ENCODE data around the gene ARPC1A.
"Not testable (repeated sequence)": the region's sequence is repeated elsewhere in the genome, so short reads cannot be mapped to it uniquely, and the experiment has no call there.

ARPC1A gene

DNA sequence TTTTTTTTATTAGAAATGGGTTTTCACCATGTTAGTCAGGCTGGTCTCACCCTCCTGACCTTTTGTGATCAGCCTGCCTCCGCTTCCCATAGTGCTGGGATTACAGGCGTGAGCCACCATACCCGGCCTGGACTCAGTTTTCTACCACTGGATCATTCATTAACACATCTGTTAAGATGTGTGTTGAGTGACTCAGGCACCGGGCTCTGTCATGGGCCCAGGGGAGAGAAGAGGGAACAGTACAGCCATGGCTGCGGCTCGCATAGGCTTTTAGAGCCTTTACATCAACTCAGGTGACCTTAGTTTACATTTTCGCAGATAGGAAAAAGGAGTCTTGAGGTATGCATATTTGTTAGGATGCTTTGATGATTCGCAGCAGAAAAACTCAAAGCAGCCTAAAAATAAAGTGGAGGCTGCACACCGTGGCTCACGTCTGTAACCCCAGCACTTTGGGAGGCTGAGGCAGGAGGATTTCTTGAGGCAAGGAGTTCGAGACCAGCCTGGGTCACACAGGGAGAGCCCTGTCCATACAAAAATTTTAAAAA is 45.8 kb downstream of the ARPC1A start:
- DNase-seq = no peak

DNA sequence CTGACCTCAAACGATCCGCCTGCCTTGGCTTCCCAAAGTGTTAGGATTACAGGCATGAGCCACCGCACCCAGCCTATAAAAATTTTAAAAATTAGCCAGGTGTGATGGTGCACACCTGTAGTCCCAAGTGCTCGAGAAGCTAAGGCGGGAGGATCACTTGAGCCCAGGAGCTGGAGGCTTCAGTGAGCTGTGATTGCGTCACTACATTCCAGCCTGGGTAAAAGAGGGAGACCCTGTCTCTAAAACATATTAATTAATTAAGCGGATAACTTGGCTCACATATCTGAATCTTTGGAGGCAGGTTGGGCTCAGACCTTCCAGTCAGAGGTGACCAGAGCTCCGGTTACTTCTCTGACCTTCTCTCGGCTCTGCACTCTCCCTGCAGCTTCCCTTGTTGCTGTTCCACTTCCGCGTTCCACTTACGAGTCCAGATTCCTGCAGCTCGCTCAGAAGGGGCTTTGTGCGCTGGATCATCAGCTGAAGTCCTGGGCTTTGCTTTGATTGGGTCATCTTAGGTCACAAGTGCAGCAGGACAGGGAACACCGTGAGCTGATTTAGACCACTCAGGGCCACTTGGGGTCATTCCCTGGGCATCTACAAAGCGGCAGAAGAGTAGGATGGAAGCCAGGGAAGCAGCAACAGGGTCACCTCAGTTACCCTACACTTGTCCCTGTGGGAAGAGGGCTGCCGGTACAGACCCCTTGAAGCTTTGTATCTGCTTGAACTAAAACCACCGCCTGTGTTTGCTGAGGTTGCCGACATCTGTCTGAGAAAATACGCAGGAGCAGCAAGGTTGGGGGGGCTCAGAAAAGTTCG is 46.8 kb downstream of the ARPC1A start:
- no peak for DNase-seq

DNA sequence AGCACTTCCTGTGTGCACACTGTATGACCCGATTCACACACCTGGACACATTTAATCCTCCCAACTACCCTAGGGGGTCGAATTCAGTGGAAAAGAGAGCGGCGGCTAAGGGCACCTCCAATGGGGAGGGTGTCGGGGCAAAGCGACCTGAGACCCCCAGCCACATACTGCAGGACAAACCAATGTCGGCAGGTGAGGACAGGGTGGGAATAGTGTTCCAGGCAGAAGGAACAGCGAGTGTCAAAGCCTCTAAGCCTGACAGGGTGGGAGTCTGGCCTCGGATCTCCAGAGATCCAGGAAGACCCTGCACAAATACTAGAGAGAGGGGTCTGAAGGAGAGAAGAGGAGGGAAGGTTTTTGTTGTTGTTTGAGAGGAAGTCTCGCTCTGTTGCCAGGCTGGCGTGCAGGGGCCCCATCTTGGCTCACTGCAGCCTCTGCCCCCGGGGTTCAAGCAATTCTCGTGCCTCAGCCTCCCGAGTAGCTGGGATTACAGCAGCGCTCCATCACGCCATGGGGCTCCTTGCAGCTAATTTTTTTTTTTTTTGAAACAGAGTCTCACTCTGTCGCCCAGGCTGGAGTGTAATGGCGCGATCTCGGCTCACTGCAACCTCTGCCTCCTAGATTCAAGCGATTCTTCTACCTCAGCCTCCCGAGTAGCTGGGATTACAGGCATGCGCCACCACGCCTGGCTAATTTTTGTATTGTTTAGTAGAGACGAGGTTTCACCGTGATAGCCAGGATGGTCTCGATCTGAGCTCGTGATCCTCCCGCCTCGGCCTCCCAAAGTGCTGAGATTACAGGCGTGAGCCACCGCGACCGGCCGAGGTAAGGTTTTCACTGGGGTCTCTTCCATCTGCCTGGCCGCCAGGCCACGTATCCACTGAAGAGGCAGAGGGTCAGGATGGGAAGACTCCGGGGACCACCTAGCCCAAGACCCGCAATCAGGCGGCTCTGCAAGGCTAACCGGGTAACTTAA is 47.7 kb downstream of the ARPC1A start:
- DNase-seq = no peak

DNA sequence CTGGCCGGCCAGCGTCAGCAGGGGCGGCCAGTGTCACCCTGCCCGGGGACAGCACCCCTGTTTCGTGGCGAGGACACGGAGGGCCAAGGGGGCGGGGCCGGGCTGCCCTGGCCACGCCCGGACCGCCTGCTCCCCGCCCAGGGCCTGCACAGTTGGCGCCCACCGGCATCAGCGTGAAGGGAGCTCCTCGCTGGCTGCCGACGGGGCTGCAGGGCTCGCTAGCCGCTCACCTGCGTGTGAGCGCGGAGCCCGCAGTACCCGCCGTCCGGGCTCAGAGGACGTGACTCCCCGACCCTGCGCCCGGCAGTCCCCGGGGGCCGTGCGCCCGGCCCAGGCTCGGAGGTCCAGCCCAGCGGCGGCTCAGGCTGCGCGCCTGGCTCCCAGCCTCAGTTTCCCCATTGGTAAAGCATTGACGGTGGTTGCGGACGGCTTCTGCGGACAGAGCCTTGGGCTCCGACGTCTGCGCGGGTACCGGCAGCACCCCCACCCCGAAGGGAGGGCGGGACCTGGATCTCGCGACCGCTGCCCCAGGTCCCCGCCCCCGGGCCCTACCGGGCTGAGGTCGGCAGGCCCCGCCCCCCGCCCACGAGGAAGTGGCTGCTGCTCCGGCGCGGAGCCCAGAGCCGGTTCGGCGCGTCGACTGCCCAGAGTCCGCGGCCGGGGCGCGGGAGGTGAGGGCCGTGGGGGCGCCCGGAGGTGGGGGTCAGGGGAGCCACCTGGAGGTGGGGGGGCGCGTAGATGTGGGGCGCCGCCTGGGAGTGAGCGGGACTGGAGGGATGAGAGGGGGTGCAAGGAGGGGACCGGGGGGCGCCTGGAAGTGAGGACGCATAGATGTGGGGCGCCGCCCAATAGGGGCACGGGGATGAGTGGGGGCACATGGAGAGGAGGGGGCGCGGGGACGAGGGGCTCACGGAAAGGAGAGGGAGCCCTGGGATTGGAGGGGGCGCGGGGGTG is 48.7 kb downstream of the ARPC1A start, which contains the start of gene ARPC1B:
ARPC1B (plus strand) TSS at position 620 of the 954 bp plus-strand sequence. CDS start 10,985 bp downstream, outside the sequence.
- peak; percentile 86 to 89 for DNase-seq

DNA sequence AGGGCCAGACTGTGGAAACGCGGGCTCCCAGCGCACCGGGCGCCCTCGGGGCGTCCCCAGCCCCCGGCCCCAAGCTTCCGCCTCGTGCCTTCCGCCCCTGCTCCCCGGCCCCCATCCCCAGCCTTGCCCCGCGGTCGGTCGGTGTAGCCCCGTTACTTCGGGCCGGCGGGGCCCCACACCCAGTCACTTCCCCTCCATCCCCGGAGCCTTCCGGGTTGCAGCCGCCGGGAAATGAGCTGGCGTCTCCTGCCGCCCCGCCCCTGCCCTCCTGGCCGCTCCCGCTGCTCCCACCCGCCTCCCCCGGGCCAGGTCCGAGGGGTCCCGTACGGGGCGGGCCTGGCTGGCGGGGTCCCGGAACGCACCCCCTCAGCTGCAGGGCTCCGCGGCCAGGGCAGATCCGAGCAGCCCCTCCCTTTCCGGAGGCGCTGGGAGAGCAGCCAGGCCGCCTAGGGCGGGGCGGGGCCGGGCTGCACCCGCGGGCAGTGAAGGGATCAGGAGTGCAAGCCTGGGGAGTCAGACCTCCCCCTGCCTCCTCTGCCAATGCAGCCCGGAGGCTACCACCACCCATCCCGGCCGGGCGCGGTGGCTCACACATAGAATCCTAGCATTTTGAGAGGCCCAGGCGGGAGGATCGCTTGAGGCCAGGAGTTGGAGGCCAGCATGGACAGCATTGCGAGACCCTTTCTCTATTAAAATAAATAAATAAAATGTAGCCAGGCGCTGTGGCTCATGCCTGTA is 49.5 kb downstream of the ARPC1A start:
- DNase-seq = peak; percentile 67 to 71

DNA sequence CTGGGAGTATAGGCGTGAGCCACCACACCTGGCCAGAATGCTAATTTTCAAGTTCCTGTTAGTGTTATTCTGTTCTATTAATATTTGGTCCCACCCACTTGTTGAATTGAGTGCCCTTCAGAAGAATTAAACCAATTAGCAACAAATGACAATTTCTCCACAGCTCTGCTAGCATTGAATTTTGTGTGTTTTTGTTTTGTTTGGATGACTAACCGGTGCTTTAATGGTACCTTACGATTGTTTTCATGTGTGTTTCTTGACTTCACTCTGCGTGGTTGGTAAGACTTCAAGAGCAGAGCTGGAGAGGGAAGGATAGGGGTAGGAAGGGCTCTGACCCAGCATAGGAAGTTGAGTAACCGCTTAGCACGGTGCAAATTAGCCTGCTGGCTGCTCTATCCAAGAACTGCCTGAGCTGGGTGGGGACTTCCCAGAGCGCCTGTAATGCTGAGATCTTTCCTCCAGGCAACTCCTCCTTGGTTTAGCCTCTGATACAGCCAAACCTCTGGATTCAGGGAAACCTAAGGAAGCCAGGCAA is 53.4 kb downstream of the ARPC1A start:
- peak; percentile 72 for DNase-seq

DNA sequence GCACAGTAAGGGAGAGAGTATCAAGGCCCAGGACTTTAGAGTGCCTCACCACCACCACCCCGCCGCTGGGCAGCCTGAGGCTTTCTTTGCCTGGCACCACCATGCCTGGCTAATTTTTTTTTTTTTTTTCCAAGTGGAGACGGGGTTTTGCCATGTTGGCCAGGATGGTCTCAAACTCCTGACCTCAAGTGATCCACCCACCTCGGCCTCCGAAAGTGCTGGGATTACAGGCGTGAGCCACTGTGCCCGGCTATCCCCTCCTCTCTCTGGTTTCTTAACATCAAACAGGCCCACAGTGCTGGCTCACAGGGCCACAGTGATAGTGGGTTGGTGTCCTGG is 54.0 kb downstream of the ARPC1A start:
- DNase-seq = peak in 1 of 2 donors; percentile 24

DNA sequence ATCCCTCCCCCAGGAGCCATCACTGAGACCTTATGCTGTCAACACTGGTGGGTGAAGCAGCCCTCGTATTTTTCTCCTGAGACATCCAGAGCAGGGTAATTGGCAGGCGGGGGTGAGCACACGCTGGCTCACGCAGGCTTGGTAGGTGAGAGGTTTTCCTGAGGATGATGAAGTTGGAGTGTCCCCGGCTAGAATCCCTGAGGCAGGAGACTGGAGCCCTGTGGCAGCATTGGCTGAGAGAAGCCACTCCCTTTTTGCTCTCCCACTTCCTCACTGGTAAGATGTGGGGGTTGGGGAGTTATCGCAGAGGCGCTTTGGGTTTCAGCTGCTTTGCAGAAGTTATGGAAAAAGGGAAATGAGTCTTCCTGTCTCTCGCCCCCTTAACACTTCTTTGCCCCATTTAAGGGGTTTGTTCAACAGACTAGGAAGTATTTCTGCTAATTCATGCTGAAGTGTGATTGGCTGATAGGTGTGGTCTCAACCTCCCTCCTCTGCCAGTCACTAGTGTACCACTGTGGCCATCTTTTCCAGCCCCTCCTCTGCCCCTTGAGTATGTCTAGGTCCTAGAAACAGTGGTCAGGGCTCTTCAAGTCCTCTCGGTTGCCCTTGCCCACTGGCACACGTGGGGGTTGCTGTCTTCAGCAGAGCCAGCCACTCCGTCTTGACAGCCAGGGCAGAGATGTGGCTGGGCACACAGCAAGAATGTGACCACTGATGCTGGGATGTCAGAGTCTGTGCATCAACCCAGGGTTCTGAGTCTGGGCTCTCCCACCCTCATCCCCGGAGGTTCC is 54.5 kb downstream of the ARPC1A start:
- DNase-seq = peak; percentile 61 to 74

DNA sequence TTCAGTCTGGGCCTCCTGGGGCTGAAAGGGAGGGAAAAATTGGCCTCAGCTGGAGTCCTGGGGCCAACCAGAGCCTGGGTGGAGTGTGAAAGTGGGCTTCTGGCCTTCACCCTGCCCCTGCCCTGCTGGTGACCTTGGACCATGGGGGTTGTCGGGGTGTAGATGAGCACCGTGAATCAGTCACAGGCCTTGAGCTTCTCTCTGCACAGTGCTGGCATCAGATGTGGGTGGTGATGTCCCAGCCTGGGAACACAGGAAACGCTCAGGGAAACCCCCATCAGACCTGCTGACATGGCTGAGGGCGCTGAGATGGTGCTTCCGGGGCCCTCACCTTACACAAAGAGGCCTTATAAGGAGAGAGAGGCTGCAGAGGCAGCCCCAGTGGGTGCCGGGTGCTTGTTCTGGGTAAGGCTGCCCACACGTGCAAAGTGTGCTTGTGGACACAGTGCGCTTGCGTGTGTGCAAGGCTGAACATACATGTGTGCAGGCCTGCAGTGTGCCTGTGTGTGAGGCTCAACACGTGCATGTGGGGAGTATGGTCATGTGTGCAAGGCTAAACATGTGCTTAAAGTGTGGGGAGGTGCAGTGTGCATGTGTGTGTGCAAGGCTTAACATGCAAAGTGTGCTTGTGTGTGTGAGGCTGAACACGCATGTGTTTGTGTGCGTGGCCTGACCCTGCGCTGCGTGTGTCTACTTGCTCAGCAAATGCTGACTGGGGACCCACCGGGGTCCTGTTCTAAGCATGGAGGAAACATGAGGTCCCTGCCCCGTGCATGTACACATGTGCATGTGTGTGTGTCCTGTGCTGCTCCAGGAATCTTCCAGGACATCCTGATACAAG is 55.3 kb downstream of the ARPC1A start:
- DNase-seq = peak; percentile 92 to 95

DNA sequence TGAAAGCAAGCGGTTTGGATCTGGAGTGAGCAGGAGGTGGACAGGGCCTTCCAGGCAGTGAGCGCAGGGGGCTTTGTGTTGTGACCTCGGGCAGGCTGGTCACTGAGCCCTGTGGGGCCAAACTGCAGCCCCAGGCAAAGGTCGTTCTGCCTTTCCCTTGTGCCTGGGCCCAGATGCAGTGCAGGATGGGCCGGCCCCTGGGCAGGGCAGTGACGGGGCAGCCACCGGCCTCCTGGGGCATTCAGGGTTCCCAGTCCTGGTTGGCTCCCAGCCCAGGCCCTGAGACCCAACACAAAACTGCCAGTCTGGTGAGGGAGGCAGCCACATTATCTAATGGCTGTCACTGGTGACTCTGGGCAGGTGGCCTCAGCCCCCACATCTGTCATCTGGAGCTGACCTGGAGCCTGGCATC is 56.0 kb downstream of the ARPC1A start:
- DNase-seq = no peak

DNA sequence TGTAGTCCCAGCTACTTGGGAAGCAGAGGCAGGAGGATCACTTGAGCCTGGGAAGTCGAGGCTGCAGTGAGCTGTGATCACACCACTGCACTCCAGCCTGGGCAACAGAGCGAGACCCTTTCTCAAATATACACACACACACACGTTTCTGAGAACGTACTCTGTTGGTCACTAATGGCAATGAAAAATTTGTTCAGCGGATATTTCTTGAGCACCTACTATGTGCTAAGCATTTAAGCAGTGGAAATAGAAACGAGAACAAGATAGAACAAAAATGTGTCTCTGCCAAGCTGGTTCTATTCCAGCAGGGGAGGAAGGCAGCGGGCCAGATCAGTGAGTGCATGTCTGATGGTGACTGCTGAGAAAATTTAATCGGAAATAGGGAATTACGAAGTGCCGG is 57.5 kb downstream of the ARPC1A start:
- no peak for DNase-seq

DNA sequence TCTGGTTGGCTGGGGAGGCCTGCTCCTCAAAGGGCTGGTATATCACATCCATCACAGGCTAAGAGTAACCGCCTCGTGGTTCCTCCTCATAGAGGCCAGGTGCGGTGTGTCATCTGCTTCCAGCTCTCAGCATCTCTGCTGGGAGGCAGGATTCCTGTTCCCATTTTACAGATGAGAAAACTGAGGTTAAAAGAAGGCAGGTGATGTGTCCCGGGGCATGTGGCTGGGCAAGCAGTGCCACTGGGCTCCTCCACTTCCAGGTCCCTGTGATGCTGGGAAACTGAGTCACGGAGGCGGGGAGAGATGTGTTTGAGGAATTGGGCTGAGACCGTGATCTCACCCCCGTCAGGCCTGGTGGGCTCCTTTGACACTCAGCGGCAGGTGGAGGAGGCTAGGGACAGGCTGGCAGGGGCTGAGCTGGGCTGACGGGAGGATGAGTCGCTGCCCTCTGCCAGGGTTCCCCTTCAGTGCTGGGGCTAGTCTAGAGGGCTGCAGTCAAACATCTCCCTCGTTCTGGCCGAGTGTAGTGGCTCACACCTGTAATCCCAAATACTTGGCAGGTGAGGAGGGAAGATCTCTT is 58.2 kb downstream of the ARPC1A start:
- DNase-seq = no peak

DNA sequence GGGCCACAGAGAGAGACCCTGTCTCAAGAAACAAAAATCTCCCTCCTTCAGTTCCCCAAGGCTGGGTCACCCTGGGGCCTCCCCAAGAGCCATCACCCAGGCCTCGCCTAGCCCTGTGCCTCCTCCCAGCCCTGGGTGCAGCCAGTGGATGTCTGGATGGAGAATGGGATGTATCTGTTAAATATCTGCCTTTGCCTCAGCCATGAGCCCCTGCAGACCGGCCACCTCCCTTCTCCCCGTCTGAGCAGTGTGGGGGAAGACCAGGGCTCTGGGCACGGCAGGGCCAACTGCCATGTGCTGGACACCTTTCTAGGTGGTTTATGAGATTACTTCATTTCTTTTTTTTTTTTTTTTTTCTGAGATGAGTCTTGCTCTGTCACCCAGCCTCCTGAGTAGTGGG is 58.8 kb downstream of the ARPC1A start:
- no peak for DNase-seq

DNA sequence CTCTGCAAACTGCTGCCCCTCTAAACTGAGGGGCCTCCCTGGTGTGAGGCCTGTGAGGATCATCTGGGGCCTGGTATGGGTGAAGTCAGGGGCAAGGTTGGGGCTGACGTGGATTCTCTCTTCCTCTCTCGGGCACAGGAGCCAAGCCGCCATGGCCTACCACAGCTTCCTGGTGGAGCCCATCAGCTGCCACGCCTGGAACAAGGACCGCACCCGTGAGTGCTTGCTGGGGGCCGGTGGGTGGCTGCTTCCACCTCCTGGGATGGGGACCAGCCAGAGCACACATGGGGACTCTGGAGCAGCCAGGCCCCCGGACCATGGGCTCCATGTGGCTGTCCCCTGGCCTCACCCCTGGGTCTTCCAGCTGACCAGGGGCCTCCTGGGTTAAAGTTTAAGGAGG is 59.9 kb downstream of the ARPC1A start:
- no peak for DNase-seq

DNA sequence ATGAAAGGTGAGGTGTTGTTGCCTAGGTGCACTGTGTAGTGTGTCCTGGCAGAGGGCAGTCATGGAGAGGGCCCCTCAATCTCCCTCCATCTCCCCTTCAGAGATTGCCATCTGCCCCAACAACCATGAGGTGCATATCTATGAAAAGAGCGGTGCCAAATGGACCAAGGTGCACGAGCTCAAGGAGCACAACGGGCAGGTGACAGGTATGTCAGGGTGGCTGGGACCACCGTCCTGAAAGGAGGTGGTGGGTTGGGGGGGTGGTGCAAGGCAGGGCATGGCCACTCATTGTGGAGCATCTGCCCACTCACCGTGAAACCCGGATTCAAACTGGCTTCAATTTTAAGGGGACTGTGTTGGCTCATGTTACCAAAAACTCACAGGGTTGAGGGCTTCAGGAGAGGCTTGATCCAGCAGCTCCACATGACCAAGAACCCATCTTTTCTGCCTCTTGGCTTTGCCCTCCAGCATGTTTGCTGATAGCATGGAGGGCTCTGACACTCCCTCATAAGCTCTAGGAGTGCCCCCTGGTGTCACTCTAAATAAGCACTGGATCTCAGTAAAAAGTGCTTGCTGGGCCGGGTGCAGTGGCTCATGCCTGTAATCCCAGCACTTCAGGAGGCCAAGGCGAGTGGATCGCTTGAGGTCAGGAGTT is 61.0 kb downstream of the ARPC1A start:
- peak; percentile 57 to 62 for DNase-seq

DNA sequence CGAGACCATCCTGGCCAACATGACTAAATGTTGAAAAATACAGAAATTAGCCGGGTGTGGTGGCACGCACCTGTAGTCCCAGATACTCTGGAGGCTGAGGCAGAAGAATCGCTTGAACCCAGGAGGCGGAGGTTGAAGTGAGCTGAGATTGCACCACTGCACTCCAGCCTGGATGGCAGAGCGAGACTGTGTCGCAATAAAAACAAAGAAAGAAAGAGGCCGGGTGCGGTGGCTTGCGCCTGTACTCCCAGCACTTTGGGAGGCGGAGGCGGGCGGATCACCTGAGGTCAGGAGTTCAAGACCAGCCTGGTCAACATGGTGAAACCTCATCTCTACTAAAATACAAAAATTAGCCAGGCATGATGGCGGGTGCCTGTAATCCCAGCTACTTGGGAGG is 61.5 kb downstream of the ARPC1A start:
- not testable (repeated sequence) for DNase-seq

DNA sequence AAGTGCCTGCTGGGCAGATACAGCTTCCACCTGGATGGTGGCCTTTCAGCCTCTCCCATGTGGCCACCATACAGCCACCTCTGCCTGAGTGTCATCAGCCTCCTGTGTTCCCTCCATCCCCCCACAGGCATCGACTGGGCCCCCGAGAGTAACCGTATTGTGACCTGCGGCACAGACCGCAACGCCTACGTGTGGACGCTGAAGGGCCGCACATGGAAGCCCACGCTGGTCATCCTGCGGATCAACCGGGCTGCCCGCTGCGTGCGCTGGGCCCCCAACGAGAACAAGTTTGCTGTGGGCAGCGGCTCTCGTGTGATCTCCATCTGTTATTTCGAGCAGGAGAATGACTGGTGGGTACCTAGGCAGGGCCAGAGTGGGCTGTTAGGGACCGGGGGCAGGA is 62.2 kb downstream of the ARPC1A start:
- no peak for DNase-seq

DNA sequence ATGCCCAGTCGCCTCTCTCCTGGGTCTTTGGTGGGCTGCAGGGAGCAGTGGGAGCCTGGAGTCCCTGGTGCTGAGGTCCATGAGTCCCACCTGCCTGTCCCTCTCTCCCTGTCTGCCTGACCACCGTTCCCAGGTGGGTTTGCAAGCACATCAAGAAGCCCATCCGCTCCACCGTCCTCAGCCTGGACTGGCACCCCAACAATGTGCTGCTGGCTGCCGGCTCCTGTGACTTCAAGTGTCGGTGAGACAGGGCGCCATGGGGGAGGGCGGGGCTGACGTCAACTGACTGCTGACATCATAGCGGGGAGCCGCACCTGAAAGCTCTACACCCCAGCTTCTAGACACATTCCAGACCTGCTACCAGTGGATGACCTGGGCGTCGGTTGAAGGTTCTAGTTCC is 64.1 kb downstream of the ARPC1A start:
- no peak for DNase-seq

Data from CD4-positive, alpha-beta T cell treated with Interleukin-1 beta for 1 hour (primary cell).